ENCODE measurements around the gene PRKAG1.

GRCh38 chr12:48994224-48995085 is 24.1 kb downstream of the PRKAG1 start:
- TF ChIP-seq, protein P1, sequence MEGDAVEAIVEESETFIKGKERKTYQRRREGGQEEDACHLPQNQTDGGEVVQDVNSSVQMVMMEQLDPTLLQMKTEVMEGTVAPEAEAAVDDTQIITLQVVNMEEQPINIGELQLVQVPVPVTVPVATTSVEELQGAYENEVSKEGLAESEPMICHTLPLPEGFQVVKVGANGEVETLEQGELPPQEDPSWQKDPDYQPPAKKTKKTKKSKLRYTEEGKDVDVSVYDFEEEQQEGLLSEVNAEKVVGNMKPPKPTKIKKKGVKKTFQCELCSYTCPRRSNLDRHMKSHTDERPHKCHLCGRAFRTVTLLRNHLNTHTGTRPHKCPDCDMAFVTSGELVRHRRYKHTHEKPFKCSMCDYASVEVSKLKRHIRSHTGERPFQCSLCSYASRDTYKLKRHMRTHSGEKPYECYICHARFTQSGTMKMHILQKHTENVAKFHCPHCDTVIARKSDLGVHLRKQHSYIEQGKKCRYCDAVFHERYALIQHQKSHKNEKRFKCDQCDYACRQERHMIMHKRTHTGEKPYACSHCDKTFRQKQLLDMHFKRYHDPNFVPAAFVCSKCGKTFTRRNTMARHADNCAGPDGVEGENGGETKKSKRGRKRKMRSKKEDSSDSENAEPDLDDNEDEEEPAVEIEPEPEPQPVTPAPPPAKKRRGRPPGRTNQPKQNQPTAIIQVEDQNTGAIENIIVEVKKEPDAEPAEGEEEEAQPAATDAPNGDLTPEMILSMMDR (IDR thresholded peaks at IDR 0.05; ENCODE audit: low read length) = no peak
- no peak for TF ChIP-seq EZH2 (optimal IDR thresholded peaks at IDR 0.05; ENCODE audit: low read depth, low read length)
- no peak for TF ChIP-seq EZH2phosphoT487 (IDR thresholded peaks at IDR 0.05; ENCODE audit: low read length)
